Measurements from ENCODE around the gene HPCAL4.

HPCAL4 gene

DNA sequence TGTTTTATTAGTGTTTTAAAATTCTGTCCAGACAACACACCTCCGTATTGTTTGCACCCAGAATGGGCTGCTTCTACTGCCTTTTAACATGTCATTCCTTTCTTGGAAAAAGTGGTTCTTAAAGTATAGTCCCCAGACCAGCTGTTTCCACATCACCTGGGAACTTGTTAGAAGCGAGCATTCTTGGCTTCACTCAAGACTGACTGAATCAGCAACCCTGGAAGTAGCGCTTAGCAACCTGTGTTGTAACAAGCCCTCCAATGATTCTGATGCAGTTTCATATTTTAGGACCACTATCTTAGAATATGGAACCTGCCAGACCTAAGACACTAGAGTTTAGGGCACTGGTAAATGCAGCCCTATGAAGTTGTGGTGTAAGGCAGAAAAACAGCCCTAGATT is 41.5 kb upstream of the HPCAL4 start:
- Mint-ChIP-seq H3K36me3 (ENCODE audit: low read depth) (no peaks in the 10 kb centered on the region), H3K9me3 (peaks cover 3% of the 10 kb centered on the region), H3K27ac (no peak overlapping the region), H3K27me3 (ENCODE audit: low read depth) (peaks cover 85% of the 10 kb centered on the region), H3K4me1 (no peaks in the 10 kb centered on the region), H3K4me3 (no peak overlapping the region)
- TF ChIP-seq, protein P1, sequence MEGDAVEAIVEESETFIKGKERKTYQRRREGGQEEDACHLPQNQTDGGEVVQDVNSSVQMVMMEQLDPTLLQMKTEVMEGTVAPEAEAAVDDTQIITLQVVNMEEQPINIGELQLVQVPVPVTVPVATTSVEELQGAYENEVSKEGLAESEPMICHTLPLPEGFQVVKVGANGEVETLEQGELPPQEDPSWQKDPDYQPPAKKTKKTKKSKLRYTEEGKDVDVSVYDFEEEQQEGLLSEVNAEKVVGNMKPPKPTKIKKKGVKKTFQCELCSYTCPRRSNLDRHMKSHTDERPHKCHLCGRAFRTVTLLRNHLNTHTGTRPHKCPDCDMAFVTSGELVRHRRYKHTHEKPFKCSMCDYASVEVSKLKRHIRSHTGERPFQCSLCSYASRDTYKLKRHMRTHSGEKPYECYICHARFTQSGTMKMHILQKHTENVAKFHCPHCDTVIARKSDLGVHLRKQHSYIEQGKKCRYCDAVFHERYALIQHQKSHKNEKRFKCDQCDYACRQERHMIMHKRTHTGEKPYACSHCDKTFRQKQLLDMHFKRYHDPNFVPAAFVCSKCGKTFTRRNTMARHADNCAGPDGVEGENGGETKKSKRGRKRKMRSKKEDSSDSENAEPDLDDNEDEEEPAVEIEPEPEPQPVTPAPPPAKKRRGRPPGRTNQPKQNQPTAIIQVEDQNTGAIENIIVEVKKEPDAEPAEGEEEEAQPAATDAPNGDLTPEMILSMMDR (IDR thresholded peaks at IDR 0.05; ENCODE audit: unreplicated experiment in 3 of 3): no peak

DNA sequence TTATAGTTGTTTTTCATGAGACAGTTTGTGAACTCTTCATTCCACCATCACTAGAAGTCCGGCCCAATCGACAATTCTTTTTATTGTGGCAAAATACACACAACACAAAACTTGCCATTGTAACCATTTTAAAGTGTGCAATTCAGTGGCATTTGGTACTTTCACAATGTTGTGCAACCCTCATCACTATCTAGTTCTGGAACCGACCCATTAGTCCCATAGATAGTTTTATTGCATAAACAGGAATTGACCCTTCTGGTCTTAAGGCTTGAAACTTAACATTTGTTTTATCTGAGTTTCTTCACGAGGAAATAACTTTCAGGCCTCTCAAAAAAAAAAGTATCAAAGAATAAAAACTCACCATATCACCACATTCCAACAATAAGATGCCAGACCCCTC is 38.6 kb upstream of the HPCAL4 start:
- Mint-ChIP-seq H3K9me3 (peaks cover 7% of the 10 kb centered on the region), H3K4me1 (no peaks in the 10 kb centered on the region), H3K27me3 (ENCODE audit: low read depth) (peaks cover 90% of the 10 kb centered on the region), H3K36me3 (ENCODE audit: low read depth) (no peaks in the 10 kb centered on the region), H3K4me3 (no peak overlapping the region), H3K27ac (no peak overlapping the region)
- TF ChIP-seq, protein P1 (IDR thresholded peaks at IDR 0.05; ENCODE audit: unreplicated experiment in 3 of 3): no peak

DNA sequence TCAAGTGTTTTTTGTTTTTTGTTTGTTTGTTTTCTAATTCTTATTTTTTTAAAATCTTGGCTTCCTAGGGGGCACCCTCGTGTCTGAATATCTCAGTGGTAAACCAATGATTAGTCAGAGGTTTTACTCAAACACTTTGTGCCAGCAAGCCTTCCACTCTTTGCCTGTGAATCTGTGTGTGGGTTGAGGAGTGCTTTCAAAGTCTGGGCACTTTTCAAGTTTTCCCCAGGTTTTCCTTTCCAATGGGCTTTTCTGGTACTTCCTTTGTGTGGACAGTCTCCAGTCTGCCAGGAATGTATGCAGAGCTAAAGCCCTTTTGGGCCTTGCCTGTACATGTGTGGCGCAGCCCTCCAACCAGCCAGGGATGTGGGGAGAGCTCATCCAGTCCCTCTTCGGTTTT is 37.8 kb upstream of the HPCAL4 start:
- Mint-ChIP-seq H3K4me1 (no peaks in the 10 kb centered on the region), H3K4me3 (no peak overlapping the region), H3K9me3 (peaks cover 7% of the 10 kb centered on the region), H3K27ac (no peak overlapping the region), H3K27me3 (ENCODE audit: low read depth) (peaks cover 90% of the 10 kb centered on the region), H3K36me3 (ENCODE audit: low read depth) (no peaks in the 10 kb centered on the region)
- TF ChIP-seq, protein P1 (IDR thresholded peaks at IDR 0.05; ENCODE audit: unreplicated experiment in 3 of 3): no peak

DNA sequence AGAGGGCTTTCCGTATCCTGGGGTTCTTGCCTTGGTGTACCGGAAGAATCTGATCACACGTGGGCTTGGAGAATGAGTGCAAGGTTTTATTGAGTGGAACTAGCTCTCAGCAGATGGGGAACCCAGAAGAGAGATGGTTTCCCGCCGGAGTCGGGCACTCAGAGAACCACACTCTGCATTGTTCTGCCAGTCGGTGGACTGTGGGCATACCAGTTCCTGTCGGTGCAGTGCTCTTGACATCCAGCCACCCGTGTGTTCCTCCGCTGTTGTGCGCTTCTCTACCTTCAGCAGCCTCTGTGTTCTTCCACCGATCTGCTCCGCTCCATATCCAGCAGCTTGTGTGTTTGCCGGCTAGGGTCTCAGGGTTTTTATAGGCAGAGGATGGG is 36.7 kb upstream of the HPCAL4 start:
- Mint-ChIP-seq H3K36me3 (ENCODE audit: low read depth) (no peaks in the 10 kb centered on the region), H3K9me3 (peaks cover 7% of the 10 kb centered on the region), H3K27me3 (ENCODE audit: low read depth) (peaks cover 82% of the 10 kb centered on the region), H3K4me3 (no peak overlapping the region), H3K4me1 (no peaks in the 10 kb centered on the region), H3K27ac (no peak overlapping the region)
- TF ChIP-seq, protein P1 (IDR thresholded peaks at IDR 0.05; ENCODE audit: unreplicated experiment in 3 of 3): no peak

DNA sequence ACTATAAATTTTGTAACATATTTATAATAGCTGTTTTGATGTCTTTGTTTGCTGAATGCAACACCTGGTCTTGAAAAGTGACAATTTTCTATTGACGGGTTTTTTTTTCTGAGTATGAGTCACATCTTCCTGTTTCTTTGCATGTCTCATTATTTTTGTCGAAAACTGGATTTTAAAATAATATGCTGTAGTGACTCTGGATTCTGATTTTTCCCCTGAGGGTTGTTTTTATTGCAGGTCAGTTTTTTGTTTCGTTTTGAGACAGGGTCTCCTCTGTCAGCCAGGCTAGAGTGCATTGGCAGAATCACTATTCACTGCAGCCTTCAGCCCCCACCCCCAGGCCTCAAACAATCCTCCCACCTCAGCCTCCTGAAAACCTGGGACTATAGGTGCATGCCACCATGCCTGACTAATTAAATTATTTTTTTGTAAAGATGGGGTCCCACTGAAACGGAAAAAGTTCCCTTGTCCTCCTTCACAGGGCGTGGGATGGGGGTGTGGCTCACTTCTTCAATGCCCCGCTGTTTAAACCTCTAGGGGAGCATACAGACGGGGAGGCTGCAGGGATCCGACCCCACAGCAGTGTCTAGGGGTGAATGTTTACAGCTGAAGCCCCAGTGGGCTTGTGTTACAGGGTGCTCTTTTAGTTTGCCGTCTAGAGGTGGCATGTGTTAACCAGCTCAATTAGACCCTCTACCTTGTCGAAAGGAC is 36.1 kb upstream of the HPCAL4 start:
- Mint-ChIP-seq H3K27ac (no peak overlapping the region), H3K4me1 (no peaks in the 10 kb centered on the region), H3K27me3 (ENCODE audit: low read depth) (peaks cover 81% of the 10 kb centered on the region), H3K4me3 (no peak overlapping the region), H3K36me3 (ENCODE audit: low read depth) (no peaks in the 10 kb centered on the region), H3K9me3 (peaks cover 7% of the 10 kb centered on the region)
- TF ChIP-seq, protein P1 (IDR thresholded peaks at IDR 0.05; ENCODE audit: unreplicated experiment in 3 of 3): no peak

DNA sequence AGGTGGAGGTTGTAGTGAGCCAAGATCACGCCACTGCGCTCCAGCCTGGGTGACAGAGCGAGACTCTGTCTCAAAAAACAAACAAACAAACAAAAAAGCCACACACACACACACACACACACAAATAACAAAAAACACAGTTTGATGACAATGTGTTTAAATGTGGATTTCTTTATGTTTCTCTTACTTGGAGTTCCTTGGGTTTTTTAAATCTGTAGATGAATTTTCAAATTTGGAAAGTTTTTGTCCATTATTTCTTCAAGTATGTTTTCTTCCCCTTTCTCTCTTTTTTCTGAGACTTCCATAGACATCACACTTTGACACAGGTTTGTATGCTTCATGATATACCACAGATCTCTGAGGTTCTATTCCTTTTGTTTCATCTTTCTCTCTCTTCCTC is 35.4 kb upstream of the HPCAL4 start:
- TF ChIP-seq, protein P1 (IDR thresholded peaks at IDR 0.05; ENCODE audit: unreplicated experiment in 3 of 3): no peak
- no peaks in the 10 kb centered on the region for H3K4me1 Mint-ChIP-seq

More for the DNA sequence above, 35.4 kb upstream of the HPCAL4 start:
- Mint-ChIP-seq H3K4me3 (no peak overlapping the region), H3K27me3 (ENCODE audit: low read depth) (peaks cover 86% of the 10 kb centered on the region), H3K27ac (no peak overlapping the region), H3K9me3 (peaks cover 7% of the 10 kb centered on the region), H3K36me3 (ENCODE audit: low read depth) (no peaks in the 10 kb centered on the region)
